HT-29 (cell line): Measurements from ENCODE around the gene TP63. TPM values are rescaled to one million over a fixed set of nuclear protein-coding genes. Genes with fewer than 3 reads are reported as not detected.

Experiments used
- DNase-seq: peaks from one replicate; pipeline ENCODE4 v3.0.0-alpha.2; 2015; ENCODE audit warnings: low spot score
- total RNA-seq: library from RNA; depleted of rRNA; stranded (reverse); fragments of >200 nt; shearing (Covaris generic); gene quantifications from 2 replicates; pipeline ENCODE4 v1.2.3, GENCODE V29; 2014

Gene TP63
- total RNA-seq, 1 experiment from 2014 or later: not detected

GRCh38 chr3:189809583-189809982 lies 178.4 kb downstream of the TP63 start:
- DNase-seq: no peak

DNA sequence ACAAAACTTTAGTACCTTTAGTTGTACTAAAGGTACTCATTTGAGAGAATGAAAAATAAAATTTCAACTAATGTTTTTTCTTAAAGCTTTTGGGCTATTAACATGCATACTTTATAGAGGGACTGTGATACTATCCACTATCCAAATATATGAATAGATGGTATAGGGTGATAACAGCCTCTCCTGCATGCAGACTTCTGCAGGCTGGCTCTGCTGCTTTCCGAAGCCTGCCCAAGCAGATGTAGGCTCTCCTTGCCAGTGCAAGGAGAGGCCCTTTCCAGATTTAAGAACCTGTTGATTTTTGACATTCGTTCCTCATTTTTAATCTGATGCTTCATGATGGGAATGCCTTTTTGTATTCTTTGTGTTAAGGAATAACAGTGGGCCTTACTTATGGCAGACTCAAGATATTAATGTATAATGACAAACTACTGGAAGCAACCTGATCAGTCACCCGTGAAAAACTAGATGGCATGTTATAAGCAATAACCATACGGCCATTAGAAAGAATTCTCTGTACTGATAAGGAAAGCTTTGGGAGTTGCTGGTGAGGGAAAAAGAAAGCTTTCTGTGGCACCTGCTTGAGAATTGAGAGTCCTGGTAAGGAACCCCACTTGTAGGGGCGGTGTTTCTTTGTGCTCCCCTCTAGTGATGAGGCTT lies 181.7 kb downstream of the TP63 start:
- DNase-seq: no peak

DNA sequence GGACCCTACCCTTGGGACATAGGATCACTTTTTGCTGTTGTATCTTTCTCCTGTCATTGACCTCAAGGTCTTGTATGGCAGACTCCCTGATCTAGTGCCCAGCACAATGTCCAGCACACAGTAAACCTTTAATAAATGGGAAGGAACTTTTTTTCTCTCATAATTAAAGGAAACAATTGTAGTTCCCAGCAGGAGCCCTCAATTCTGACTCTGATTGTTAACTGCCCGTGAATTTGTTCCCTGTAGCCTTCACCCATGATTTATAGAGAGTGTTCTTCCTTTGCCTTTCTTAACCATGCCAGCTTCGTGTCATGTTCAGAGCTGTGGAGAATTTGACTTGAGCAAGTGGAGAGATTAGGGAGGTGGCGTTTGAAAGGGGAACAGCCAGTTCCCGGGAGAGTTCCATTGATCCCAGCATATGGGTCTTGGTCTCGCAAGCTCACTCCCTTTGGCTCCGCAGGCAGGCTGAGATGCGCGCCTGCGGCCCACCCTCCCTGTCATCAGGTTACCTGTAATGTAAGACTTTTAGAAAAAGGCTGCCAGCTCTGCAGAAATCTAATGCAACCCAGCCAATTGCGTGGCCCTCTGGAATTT lies 182.6 kb downstream of the TP63 start:
- no peak for DNase-seq

DNA sequence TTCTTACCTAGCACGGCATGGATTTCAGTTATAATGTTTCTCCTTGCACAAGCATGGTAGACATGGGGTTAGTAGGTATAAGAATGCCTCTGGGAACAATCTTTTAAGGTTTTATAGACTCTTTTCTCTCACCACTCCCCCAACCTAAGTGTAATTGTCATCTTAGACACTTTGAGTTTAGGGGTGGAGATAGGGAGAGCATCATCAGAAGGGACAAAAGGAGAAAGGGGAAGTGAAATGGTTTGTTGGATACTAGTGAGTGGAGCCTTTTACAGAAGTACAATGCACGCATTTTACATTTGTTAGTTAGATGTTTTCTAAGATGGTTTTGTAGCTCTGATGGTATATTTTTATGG lies 189.2 kb downstream of the TP63 start:
- DNase-seq: no peak

GRCh38 chr3:189821262-189821661 lies 190.1 kb downstream of the TP63 start:
- DNase-seq: no peak

DNA sequence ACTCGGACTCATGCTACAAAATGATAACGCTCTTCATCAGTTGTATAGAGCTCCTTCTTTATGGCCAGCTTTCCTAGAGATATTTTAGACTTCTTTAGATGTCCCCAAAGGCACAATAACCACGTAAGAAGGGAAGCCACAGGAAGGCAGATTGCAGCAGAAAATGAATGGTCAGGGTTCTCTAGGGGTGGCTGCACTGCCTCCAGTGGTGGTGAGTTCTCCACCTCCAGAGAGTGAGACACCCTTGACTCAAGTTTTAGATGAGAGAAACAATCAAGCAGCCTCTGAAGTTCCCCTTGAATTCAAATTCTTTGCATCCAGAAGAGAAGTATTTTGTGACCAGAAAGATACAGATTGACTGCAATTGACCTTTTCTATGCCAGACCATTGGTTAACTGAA lies 191.5 kb downstream of the TP63 start:
- no peak for DNase-seq

GRCh38 chr3:189824629-189825312 lies 193.6 kb downstream of the TP63 start:
- no peak for DNase-seq

GRCh38 chr3:189826566-189826965 lies 195.4 kb downstream of the TP63 start:
- DNase-seq: no peak

GRCh38 chr3:189827108-189827507 lies 195.9 kb downstream of the TP63 start:
- no peak for DNase-seq

- no peak for DNase-seq
Measured at GRCh38 chr3:189830401-189830800, 199.2 kb downstream of the TP63 start.

GRCh38 chr3:189833266-189833665 lies 202.1 kb downstream of the TP63 start:
- DNase-seq: no peak

DNA sequence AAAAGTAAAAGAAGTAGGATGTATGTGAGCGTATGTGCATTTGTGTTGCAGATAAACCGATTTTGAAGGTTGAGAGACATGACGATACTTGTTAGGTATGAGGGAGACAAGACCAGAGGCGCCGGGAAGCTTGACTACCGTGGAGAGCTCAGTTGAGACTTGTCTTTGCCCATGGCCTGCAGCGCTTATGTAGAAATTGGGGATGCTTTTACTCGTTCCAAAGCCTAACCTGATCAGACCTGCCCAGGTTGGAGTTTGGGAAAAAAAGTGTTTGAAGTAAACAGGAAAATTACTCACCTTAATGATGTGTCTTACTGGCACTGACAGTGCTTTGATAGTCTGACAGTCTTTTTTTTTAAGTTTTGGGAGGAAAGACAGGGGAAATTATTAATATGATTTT lies 202.8 kb downstream of the TP63 start:
- no peak for DNase-seq

DNA sequence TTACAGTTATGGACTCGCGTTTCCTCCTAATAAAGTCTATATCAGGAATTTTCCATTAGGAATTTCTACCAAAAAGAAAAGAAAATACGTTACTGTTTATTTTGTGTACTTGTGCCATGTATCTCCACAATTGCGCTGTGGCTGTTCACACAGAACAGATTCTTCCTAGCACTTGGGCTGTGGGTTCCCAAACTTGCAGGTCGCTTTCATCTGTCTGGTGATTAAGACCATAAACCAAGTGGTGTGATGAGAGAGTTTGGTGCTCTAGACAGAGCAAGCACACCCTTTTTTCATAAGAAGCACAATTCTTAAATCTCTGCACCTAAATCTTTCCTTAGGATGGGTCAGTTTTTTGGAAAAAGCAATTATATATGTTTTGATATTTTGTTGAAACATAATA lies 203.3 kb downstream of the TP63 start:
- no peak for DNase-seq

GRCh38 chr3:189836795-189837194 lies 205.6 kb downstream of the TP63 start:
- no peak for DNase-seq

- DNase-seq: no peak
Measured at GRCh38 chr3:189838291-189838690, 207.1 kb downstream of the TP63 start.

DNA sequence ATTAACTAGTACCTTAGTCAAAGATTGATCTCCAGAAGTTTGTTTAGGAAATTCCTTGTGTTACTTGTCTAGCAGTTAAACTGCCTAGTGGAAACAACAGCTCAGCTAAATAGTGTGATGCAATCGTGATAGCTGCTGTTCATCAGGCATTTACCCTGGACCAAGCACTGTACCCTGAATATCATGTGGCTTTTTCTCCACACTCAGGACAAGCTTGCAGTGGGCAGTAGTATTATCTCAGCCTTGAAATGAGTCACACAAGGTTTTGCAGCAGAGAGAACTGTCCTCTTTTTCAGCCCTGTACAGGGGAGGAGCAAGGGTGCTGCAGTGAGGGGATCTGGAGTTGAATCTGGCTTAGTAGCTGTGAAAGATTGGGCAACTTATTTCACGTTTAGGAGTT lies 208.4 kb downstream of the TP63 start:
- DNase-seq: no peak

DNA sequence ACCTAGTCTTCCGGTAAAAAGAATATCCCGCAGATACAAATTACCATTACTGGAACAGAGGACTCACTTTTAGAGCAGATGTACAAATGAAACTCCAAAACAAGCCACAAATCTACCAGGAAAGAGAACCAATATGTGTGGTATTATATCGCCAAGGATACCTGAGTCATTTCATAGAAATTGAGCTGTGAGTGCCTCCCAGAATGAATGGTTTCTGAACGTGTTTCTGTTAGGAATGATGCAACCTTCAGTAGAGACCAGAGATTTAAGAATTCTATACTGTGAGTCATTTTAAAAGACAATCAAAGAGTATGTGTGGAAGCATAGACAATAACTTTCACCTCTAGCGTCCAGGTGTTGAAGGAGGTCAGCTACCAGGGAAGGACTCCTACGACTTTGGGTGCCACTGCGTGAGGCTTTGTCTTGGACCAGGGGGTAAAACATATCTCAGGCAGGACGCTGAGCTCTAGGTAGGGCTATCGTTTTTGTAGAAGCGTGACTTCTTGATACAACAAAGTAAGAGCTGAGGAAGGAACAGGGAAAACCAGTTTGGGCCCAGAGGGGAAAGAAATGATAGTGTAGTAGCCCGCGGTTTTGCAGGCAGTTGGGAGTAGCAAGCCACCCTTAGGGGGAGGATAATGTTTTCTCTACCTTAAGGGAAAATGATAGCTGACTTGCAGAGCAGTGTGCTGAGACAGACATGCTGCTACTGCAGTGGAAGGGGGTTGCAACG lies 210.4 kb downstream of the TP63 start:
- DNase-seq: peak; percentile 34

- DNase-seq: no peak
Measured at GRCh38 chr3:189842681-189843602, 211.8 kb downstream of the TP63 start.

GRCh38 chr3:189845069-189845468 lies 213.9 kb downstream of the TP63 start:
- no peak for DNase-seq

DNA sequence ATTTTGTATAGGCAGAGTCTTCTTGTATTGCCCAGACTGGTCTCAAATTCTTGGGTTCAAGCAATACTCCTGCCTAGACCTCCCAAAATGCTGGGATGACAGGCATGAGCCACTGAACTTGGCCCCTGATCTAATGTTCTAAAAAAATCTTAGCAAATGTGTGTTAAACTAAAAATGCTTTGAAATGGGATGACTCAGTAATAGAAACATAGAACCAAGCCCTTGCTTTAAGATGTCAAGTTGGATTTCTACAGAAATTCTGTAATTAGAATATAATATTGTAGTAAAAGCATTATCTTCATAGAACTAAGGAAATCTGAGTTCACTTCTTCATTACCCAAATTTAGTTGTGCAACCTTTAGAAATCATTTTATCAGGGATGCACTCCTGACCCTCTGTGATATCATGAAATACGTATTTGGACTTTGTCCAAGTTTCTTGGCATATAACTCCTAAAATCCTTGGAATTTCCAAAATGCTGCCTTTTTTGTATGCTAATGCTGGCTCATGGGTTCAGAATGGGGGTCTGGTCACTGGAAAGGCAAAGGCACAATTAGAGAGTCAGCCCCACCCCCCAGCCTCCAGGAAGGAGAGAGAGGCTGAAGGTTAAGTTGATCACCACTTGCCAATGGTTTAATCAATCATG lies 217.3 kb downstream of the TP63 start:
- DNase-seq: no peak

- DNase-seq: no peak
Measured at GRCh38 chr3:189849262-189849661, 218.1 kb downstream of the TP63 start.
